GM18909 (cell line): Measurements from ENCODE around the gene COX14.

Experiments used
- ATAC-seq: cut with Tn5 transposase; IDR thresholded peaks from one replicate; pipeline ENCODE4 v1.9.1; 2021; ENCODE audit warnings: mild to moderate bottlenecking; ENCODE audit not compliant: unreplicated experiment, poor library complexity

The COX14 gene

GRCh38 chr12:50084775-50085614 is 27.0 kb upstream of the COX14 start, which contains the start of gene SMARCD1:
TSS of gene SMARCD1 (plus strand) at chr12:50085342. CDS start at chr12:50085370, 28 bp downstream.
- ATAC-seq = peak; percentile 81

GRCh38 chr12:50085615-50086072 is 26.4 kb upstream of the COX14 start:
- no peak for ATAC-seq

GRCh38 chr12:50086148-50086547 is 25.9 kb upstream of the COX14 start:
- no peak for ATAC-seq

GRCh38 chr12:50087151-50087550 is 24.9 kb upstream of the COX14 start:
- ATAC-seq = no peak

GRCh38 chr12:50087995-50088394 is 24.0 kb upstream of the COX14 start:
- ATAC-seq = no peak

GRCh38 chr12:50088577-50089335 is 23.3 kb upstream of the COX14 start:
- no peak for ATAC-seq

- ATAC-seq = no peak
Measured at GRCh38 chr12:50089730-50090129, 22.3 kb upstream of the COX14 start.

- no peak for ATAC-seq
Measured at GRCh38 chr12:50090391-50090790, 21.6 kb upstream of the COX14 start.

- ATAC-seq = no peak
Measured at GRCh38 chr12:50097952-50098351, 14.1 kb upstream of the COX14 start.

GRCh38 chr12:50099302-50100008 is 12.6 kb upstream of the COX14 start:
- ATAC-seq = no peak

GRCh38 chr12:50100561-50100960 is 11.5 kb upstream of the COX14 start:
- ATAC-seq = no peak

GRCh38 chr12:50101663-50102062 is 10.4 kb upstream of the COX14 start:
- ATAC-seq = no peak

- ATAC-seq = no peak
Measured at GRCh38 chr12:50102131-50102531, 9.9 kb upstream of the COX14 start.

- no peak for ATAC-seq
Measured at GRCh38 chr12:50102646-50103309, 9.3 kb upstream of the COX14 start.

GRCh38 chr12:50103351-50103750 is 8.7 kb upstream of the COX14 start:
- no peak for ATAC-seq

GRCh38 chr12:50103767-50104321 is 8.2 kb upstream of the COX14 start, which contains the start of gene GPD1:
TSS of gene GPD1 (plus strand) at chr12:50104008. CDS start at chr12:50104051, 43 bp downstream.
- no peak for ATAC-seq

GRCh38 chr12:50104417-50105366 is 7.3 kb upstream of the COX14 start:
- no peak for ATAC-seq

GRCh38 chr12:50105913-50106450 is 6.1 kb upstream of the COX14 start:
- no peak for ATAC-seq
